Effector memory CD4-positive, alpha-beta T cell (primary cell): ENCODE data around the gene SSC5D.

ENCODE experiments used
- DNase-seq, 3 donors: peaks; one replicate each; pipeline ENCODE4 v3.0.0-alpha.2; 2020
- H3K27ac ChIP-seq: 2 replicates; pipeline ENCODE4 v1.7.0; 2013; ENCODE audit warnings: mild to moderate bottlenecking, low read length, moderate library complexity; ENCODE audit not compliant: insufficient read depth, poor library complexity, severe bottlenecking
- H3K27me3 ChIP-seq: replicated peaks from 2 replicates; pipeline ENCODE4 v1.7.0; 2013; ENCODE audit warnings: mild to moderate bottlenecking, low read length; ENCODE audit not compliant: insufficient read depth, control insufficient read depth, poor library complexity, severe bottlenecking
- H3K36me3 ChIP-seq: 2 replicates; pipeline ENCODE4 v1.7.0; 2013; ENCODE audit warnings: mild to moderate bottlenecking, low read length, moderate library complexity; ENCODE audit not compliant: control insufficient read depth, insufficient read depth
- H3K4me1 ChIP-seq: 2 replicates; pipeline ENCODE4 v1.7.0; 2013; ENCODE audit warnings: low read length, mild to moderate bottlenecking; ENCODE audit not compliant: control insufficient read depth, insufficient read depth, poor library complexity, severe bottlenecking
- H3K4me3 ChIP-seq: 2 replicates; pipeline ENCODE4 v1.7.0; 2013; ENCODE audit warnings: low read length, low read depth, mild to moderate bottlenecking; ENCODE audit not compliant: insufficient read depth, poor library complexity, severe bottlenecking
- H3K9me3 ChIP-seq: 2 replicates; pipeline ENCODE4 v1.7.0; 2013; ENCODE audit warnings: mild to moderate bottlenecking, low read length, moderate library complexity; ENCODE audit not compliant: control insufficient read depth

The SSC5D gene

DNA sequence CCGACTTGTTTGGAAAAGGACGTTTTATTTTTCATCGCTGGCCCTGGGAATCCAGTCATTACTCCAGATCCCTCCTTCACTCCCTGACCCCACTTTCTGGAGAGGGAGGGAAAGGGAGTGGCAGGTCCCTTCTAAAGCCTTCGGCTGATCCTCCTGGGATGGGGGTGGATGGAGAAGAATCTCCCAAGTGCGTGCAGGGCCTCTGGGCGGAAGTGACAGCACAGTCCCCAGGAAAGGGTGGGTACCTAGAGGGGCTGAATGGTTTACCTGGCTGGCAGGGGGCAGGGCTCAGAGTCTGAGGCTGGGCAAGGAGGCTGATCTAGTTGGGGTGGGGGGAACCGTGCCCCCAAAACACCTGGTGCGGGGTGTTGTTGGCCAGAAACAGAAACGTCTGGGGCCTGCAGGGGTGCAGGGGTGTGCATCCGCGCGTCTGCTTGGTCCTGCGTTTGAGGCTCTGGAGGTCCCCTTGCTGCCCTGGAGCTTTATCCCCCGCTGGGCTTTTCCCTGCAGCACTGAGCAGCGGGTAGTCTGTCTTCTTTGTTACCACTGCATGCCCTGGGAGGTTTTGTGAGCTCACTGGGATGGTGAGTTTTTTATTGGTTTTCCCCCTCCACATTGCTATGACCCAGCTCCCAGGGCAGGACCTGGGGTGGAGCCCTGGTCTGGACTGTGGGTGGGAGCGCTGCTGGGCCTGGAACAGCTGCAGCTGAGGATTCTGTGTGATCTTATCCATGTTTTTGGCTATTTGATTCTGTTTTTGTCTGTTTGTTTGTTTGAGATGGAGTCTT lies 14.8 kb upstream of the SSC5D start:
- Histone ChIP-seq H3K36me3 (no peaks in the 10 kb centered on the region), H3K4me1 (peaks cover 12% of the 10 kb centered on the region), H3K4me3 (no peak overlapping the region), H3K27me3 (no peaks in the 10 kb centered on the region), H3K27ac (no peak overlapping the region), H3K9me3 (no peaks in the 10 kb centered on the region)
- no peak for DNase-seq

DNA sequence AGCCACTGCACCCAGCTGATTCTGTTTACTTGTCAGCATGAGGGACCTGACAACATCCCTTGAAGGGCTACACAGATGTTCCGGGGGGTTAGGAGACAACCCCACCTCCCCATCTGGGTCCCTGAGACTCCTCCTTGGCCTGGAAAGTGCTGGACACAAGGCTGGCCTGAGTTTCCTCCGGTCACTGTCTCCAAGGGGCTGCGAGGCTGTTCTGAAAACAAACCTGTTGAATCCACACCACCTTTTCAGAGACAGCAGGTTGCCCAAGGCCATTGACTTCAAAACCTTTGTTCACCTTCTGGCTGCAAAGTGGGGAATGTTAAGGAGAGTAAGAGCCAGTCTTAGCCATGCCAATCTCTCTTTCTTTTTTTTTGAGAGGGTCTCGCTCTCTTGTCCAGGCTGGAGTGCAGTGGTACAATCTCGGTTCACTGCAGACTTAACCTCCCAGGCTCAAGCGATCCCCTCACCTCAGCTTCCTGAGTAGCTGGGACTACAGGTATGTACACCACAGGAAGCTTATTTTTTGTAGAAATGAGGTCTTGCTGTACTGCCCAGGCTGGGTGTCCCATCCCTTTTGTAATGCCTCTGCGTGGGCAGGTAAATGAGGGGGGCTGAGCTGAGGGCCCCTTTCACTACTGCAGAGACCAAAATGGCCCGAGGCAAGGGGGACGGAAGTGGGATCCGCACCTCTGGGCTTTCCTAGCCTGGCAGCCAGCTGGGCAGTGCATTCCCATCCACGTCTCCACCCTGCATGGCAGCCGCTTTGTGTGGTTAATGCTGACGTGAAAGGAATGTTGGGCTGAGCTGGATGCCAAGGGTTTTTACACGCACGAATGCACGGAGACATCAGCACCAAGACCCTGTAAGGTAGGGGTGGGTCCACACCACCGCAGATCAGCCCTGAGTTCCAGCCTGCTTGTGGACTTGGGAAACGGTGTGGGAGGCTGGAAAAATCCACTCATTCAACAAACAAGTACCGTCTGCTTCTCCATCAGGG lies 13.7 kb upstream of the SSC5D start:
- Histone ChIP-seq H3K27me3 (no peaks in the 10 kb centered on the region), H3K4me1 (peaks cover 12% of the 10 kb centered on the region), H3K27ac (no peak overlapping the region), H3K9me3 (no peaks in the 10 kb centered on the region), H3K36me3 (no peaks in the 10 kb centered on the region), H3K4me3 (no peak overlapping the region)
- no peak for DNase-seq

DNA sequence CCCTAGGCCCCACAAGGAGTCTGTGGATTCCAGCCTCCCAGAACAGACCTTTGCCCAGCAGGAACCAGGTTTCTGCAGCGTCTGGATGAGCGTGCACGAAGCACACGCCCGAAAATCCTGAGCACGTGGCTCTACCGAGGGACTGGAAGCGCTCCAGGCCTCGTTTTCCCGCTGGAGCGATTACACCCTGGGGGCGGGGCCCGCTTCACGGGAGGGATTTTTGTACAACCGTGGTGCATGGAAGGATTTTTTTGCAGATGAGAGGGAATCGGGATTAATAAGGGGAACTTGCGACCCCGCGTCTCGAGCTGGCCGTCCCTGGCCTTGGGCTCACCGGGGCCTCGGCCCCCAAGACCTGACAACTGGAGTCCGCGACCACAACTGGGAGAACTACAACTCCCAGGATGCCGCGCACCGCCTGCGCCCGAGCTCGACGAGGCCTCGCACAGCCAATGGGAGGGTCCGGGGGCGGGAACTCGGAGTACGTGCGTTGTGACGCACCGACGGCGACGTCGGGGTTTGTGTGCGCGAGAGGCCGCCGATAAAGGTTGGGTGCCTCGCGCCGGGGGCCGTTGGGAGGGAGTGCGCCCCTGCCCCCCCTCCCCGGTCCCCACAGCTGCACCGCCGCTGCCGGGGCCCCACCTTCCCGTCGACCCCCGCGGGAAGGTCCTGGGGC lies 12.0 kb upstream of the SSC5D start, which contains the start of gene ZNF628:
TSS of gene ZNF628 (plus strand) at position 518 of the 676 bp plus-strand sequence. CDS start 3,294 bp downstream, outside the sequence.
- peak; percentile 90 to 96 (median 95) for DNase-seq
- Histone ChIP-seq H3K4me3 (peak within 1 kb of the TSS; percentile 58), H3K9me3 (no peaks in the 10 kb centered on the region), H3K4me1 (peaks cover 12% of the 10 kb centered on the region), H3K27ac (peak within 1 kb of the TSS; percentile 86), H3K27me3 (no peaks in the 10 kb centered on the region), H3K36me3 (peaks cover 5% of the 10 kb centered on the region)

DNA sequence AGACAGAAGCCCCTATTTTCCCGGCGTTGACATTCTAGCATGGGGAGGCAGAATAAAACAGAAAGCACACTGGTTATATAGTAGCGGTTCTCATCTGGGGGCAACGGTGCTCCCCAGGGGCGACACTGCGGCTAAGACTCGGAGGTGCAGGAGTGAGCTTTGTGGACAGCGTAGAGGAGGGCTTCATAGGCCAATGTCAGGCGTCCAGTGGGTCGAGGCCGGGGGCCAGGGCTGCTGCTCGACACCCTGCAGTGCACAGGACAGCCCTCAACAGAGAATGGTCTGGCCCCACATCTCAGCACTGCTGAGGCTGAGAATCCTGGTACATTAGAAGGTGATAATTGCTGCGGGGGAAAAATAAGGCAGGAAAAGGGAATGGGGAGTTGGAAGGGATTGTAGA lies 10.3 kb upstream of the SSC5D start:
- Histone ChIP-seq H3K4me3 (no peak overlapping the region), H3K36me3 (peaks cover 13% of the 10 kb centered on the region), H3K9me3 (no peaks in the 10 kb centered on the region)

DNA sequence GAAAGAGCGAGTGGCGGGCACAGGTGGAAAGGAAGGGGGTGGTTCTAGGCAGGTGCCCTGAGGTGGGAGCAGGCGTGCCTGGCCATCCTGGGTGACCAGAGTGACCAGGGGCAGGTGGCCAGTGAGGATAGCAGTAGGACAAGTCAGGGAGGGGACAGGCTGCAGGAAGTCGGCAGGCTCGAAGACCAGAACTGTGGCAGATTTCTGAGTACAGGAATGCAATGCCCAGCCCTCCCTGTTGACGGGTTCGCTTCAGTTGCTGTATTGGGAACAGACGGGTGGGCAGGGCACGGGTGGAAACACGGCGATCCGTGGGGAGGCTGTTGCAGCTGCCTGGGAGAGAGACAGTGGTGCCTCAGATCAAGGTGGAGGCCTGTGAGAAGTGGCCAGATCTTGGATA lies 9.9 kb upstream of the SSC5D start:
- DNase-seq = no peak
- peaks cover 18% of the 10 kb centered on the region for H3K36me3 ChIP-seq
- H3K4me1 ChIP-seq = peaks cover 12% of the 10 kb centered on the region
- no peaks in the 10 kb centered on the region for H3K9me3 ChIP-seq
- no peak overlapping the region for H3K4me3 ChIP-seq
- no peaks in the 10 kb centered on the region for H3K27me3 ChIP-seq
- no peak overlapping the region for H3K27ac ChIP-seq

More for the DNA sequence above, 10.3 kb upstream of the SSC5D start:
- no peak for DNase-seq
- Histone ChIP-seq H3K27ac (no peak overlapping the region), H3K27me3 (no peaks in the 10 kb centered on the region), H3K4me1 (peaks cover 12% of the 10 kb centered on the region)

DNA sequence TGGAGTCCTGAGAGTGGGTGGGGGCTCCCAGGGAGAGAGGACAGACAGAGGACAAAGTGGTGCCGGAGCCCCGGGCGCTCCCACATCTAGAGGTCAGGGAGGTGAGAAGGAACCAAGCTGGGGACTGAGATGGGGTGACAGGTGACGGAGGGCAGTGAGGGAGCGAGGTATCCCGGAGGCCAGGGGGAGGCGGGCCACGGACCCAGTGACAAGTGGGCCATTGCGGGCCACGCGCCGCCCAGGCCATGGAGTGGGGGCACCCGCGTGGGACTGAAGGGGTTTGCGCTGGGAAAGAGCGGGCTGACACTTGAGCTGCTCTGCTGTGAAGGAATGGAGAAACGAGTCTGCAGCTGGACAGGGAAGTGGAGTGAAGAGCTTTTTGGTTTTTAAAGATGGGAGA lies 9.2 kb upstream of the SSC5D start:
- H3K36me3 ChIP-seq = peaks cover 19% of the 10 kb centered on the region
- H3K27me3 ChIP-seq = no peaks in the 10 kb centered on the region
- no peaks in the 10 kb centered on the region for H3K9me3 ChIP-seq
- H3K4me3 ChIP-seq = no peak overlapping the region
- H3K27ac ChIP-seq = no peak overlapping the region
- peaks cover 17% of the 10 kb centered on the region for H3K4me1 ChIP-seq
- DNase-seq = no peak

DNA sequence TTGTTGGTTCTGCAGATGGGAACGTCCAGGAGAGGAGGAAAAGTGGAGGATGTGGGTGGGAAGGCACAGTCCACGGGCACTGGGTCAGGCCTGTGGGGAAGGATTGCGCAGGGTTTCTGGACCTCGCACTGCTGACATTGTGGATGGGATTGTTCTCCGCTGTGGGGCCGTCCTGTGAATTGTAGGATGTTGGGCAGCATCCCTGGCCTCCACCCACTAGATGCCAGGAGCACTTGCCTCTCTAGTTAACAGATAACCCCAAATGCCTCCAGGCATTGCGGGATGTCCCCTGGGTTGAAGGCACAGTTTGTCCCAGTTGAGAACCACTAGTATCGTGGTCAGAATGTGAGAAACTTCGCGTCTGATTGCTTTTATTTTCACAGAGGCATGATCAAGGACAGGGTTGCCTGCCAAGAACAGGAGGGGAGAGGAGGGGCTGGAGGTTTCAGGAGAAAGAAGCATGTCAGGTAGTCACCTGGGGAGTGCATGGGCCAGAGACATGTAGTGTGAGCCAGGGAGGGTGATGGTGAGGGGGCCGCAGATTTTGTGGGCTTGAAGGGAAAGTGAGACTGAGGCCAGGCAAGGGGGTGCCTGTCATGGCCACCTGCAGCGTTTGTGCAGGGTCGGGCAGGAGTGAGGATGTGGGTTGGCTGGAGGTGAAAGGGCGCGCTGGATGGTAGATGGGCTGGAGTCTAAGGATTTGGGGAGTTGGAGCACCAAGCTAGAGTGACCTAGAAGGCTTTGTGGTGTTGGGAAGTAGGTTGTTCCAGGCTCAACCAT lies 8.6 kb upstream of the SSC5D start:
- Histone ChIP-seq H3K9me3 (no peaks in the 10 kb centered on the region), H3K4me1 (peaks cover 23% of the 10 kb centered on the region), H3K27ac (no peak overlapping the region), H3K4me3 (no peak overlapping the region), H3K36me3 (peaks cover 19% of the 10 kb centered on the region), H3K27me3 (no peaks in the 10 kb centered on the region)
- no peak for DNase-seq

DNA sequence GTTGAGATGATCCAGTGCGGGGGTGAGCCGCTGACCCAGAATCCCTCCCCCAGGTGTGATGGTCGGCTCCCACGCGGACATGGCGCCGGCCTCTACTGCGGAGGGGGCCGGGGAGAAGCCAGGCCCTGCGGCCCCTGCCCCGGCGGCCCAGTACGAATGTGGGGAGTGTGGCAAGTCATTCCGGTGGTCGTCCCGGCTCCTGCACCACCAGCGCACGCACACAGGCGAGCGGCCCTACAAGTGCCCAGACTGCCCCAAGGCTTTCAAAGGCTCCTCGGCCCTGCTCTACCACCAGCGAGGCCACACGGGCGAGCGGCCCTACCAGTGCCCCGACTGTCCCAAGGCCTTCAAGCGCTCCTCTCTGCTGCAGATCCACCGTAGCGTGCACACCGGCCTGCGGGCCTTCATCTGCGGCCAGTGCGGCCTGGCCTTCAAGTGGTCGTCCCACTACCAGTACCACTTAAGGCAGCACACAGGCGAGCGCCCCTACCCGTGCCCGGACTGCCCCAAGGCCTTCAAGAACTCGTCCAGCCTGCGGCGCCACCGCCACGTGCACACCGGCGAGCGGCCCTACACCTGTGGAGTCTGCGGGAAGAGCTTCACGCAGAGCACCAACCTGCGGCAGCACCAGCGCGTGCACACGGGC lies 7.0 kb upstream of the SSC5D start:
- Histone ChIP-seq H3K27me3 (no peaks in the 10 kb centered on the region), H3K4me3 (no peak overlapping the region), H3K4me1 (peaks cover 27% of the 10 kb centered on the region), H3K27ac (no peak overlapping the region), H3K36me3 (peaks cover 19% of the 10 kb centered on the region), H3K9me3 (no peaks in the 10 kb centered on the region)
- no peak for DNase-seq

DNA sequence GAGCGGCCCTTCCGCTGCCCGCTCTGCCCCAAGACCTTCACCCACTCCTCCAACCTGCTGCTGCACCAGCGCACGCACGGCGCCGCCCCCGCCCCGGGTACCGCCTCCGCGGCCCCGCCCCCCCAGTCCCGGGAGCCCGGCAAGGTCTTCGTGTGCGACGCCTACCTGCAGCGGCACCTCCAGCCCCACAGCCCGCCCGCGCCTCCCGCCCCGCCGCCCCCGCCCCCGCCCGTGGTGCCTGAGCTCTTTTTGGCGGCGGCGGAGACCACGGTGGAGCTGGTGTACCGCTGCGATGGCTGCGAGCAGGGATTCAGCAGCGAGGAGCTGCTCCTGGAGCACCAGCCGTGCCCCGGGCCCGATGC lies 6.5 kb upstream of the SSC5D start:
- Histone ChIP-seq H3K9me3 (no peaks in the 10 kb centered on the region), H3K27me3 (no peaks in the 10 kb centered on the region), H3K36me3 (peaks cover 19% of the 10 kb centered on the region), H3K27ac (no peak overlapping the region), H3K4me3 (no peak overlapping the region), H3K4me1 (peaks cover 27% of the 10 kb centered on the region)
- DNase-seq = no peak
